ENCODE data around the gene SOX6. TPM values are rescaled to one million over a fixed set of nuclear protein-coding genes. Genes with fewer than 3 reads are reported as not detected.

The SOX6 gene
- total RNA-seq, 6 donors from 2014 or later: 2.9 to 21.0 (median 4.9) TPM

- 78 to 87% methylated on average over 2 of the region's 2 CpGs for WGBS, 2 donors
- ATAC-seq (ENCODE audit: low FRiP score in 2 of 2) (no peak), DNase-seq (no peak)
- Histone ChIP-seq H3K4me1 (no peaks in the 10 kb centered on the region), H3K9me3 (no peaks in the 10 kb centered on the region), H3K4me3 (no peak overlapping the region), H3K36me3 (no peaks in the 10 kb centered on the region), H3K27me3 (no peaks in the 10 kb centered on the region), H3K27ac (no peak overlapping the region)
- TF ChIP-seq EP300 (IDR thresholded peaks at IDR 0.05): no peak
- TF ChIP-seq POLR2A (IDR thresholded peaks at IDR 0.05): no peak
- TF ChIP-seq POLR2AphosphoS5 (IDR thresholded peaks at IDR 0.05): no peak
- TF ChIP-seq CTCF (IDR thresholded peaks at IDR 0.05): no peak
These were observed 35.2 kb downstream of the SOX6 start for GRCh38 chr11:16321148-16321547.

- no peaks in the 10 kb centered on the region for H3K36me3 ChIP-seq
- DNase-seq: no peak
- TF ChIP-seq POLR2AphosphoS5 (IDR thresholded peaks at IDR 0.05) (no peak), CTCF (IDR thresholded peaks at IDR 0.05) (no peak), EP300 (IDR thresholded peaks at IDR 0.05) (no peak)
- H3K27ac ChIP-seq: no peak overlapping the region
- no peak overlapping the region for H3K4me3 ChIP-seq
- H3K4me1 ChIP-seq: no peaks in the 10 kb centered on the region
- WGBS, 2 donors: 90 to 94% methylated on average over 9 of the region's 9 CpGs
- ATAC-seq (ENCODE audit: low FRiP score in 2 of 2): no peak
- no peaks in the 10 kb centered on the region for H3K27me3 ChIP-seq
- no peaks in the 10 kb centered on the region for H3K9me3 ChIP-seq
These were observed 38.0 kb downstream of the SOX6 start for GRCh38 chr11:16318320-16318719.

- no peak for ATAC-seq (ENCODE audit: low FRiP score in 2 of 2)
- TF ChIP-seq CTCF (IDR thresholded peaks at IDR 0.05) (no peak), POLR2AphosphoS5 (IDR thresholded peaks at IDR 0.05) (no peak), EP300 (IDR thresholded peaks at IDR 0.05) (no peak), POLR2A (IDR thresholded peaks at IDR 0.05) (no peak)
- DNase-seq: no peak
- Histone ChIP-seq H3K27ac (no peak overlapping the region), H3K4me3 (no peak overlapping the region), H3K9me3 (no peaks in the 10 kb centered on the region), H3K27me3 (no peaks in the 10 kb centered on the region), H3K4me1 (no peaks in the 10 kb centered on the region), H3K36me3 (no peaks in the 10 kb centered on the region)
- WGBS, 2 donors: 59 to 67% methylated on average over 1 of the region's 1 CpG
These were observed 38.6 kb downstream of the SOX6 start for GRCh38 chr11:16317712-16318111.

GRCh38 chr11:16313846-16314245 lies 42.5 kb downstream of the SOX6 start:
- TF ChIP-seq EP300 (IDR thresholded peaks at IDR 0.05) (no peak), POLR2A (IDR thresholded peaks at IDR 0.05) (no peak), CTCF (IDR thresholded peaks at IDR 0.05) (no peak), POLR2AphosphoS5 (IDR thresholded peaks at IDR 0.05) (no peak)
- no peaks in the 10 kb centered on the region for H3K4me1 ChIP-seq
- no peaks in the 10 kb centered on the region for H3K27me3 ChIP-seq
- H3K27ac ChIP-seq: no peak overlapping the region
- ATAC-seq (ENCODE audit: low FRiP score in 2 of 2) (no peak), DNase-seq (no peak)
- H3K9me3 ChIP-seq: no peaks in the 10 kb centered on the region
- H3K4me3 ChIP-seq: no peak overlapping the region
- 38 to 50% methylated on average over 1 of the region's 1 CpG for WGBS, 2 donors
- no peaks in the 10 kb centered on the region for H3K36me3 ChIP-seq

- H3K27ac ChIP-seq: no peak overlapping the region
- 80 to 84% methylated on average over 3 of the region's 3 CpGs for WGBS, 2 donors
- no peak for ATAC-seq (ENCODE audit: low FRiP score in 2 of 2)
These were observed 44.0 kb downstream of the SOX6 start for GRCh38 chr11:16312233-16312765.

More at GRCh38 chr11:16312233-16312765, 44.0 kb downstream of the SOX6 start:
- TF ChIP-seq EP300 (IDR thresholded peaks at IDR 0.05) (no peak), POLR2AphosphoS5 (IDR thresholded peaks at IDR 0.05) (no peak), CTCF (IDR thresholded peaks at IDR 0.05) (no peak), POLR2A (IDR thresholded peaks at IDR 0.05) (no peak)
- Histone ChIP-seq H3K4me3 (no peak overlapping the region), H3K36me3 (no peaks in the 10 kb centered on the region), H3K27me3 (no peaks in the 10 kb centered on the region), H3K9me3 (no peaks in the 10 kb centered on the region), H3K4me1 (no peaks in the 10 kb centered on the region)
- DNase-seq: no peak
